HepG2 (cell line): ENCODE measurements around the gene SYNJ2. TPM values are rescaled to one million over a fixed set of nuclear protein-coding genes. Genes with fewer than 3 reads are reported as not detected.

Experiments
- ELF3 ChIP-seq: IDR thresholded peaks from 2 replicates; pipeline ENCODE4 v1.6.1; 2016; ENCODE audit warnings: missing genetic modification reagents, missing compliant biosample characterization
- KMT2B ChIP-seq: IDR thresholded peaks from 2 replicates; pipeline ENCODE4 v1.6.1; 2016; ENCODE audit warnings: missing genetic modification reagents, missing compliant biosample characterization
- NR2F1 ChIP-seq, 2 experiments: fragments of 450-650 bp in 1 of 2; formaldehyde crosslinking in 1 of 2; IDR thresholded peaks; 2 replicates each; pipeline versions ENCODE4 v1.5.0 to v1.6.1; 2016 to 2020; ENCODE audit warnings: mild to moderate bottlenecking in 1 of 2, missing compliant biosample characterization in 1 of 2, missing genetic modification reagents in 1 of 2, moderate library complexity in 1 of 2
- PHF20 ChIP-seq: sonication (generic); formaldehyde crosslinking; IDR thresholded peaks from 2 replicates; pipeline ENCODE4 v1.5.0; 2020; ENCODE audit warnings: mild to moderate bottlenecking, missing genetic modification reagents
- PHF21A ChIP-seq: sonication (generic); formaldehyde crosslinking; IDR thresholded peaks from 2 replicates; pipeline ENCODE4 v1.5.0; 2020; ENCODE audit warnings: mild to moderate bottlenecking, missing genetic modification reagents
- RBFOX2 ChIP-seq: fragments of 200-400 bp; formaldehyde crosslinking; IDR thresholded peaks from 2 replicates; pipeline ENCODE4 v1.6.1; 2017; ENCODE audit warnings: low read depth, mild to moderate bottlenecking, low read length
- SP4 ChIP-seq: sonication (generic); formaldehyde crosslinking; IDR thresholded peaks from 2 replicates; pipeline ENCODE4 v1.8.1; 2023; ENCODE audit warnings: mild to moderate bottlenecking, missing genetic modification reagents
- SSRP1 ChIP-seq: IDR thresholded peaks from 2 replicates; pipeline ENCODE4 v1.6.1; 2016; ENCODE audit warnings: control low read depth
- ZBTB7B ChIP-seq: sonication (generic); formaldehyde crosslinking; IDR thresholded peaks from 2 replicates; pipeline ENCODE4 v1.4.0; 2020; ENCODE audit warnings: missing genetic modification reagents
- ZNF451 ChIP-seq: sonication (generic); formaldehyde crosslinking; IDR thresholded peaks from 2 replicates; pipeline ENCODE4 v1.5.0; 2020; ENCODE audit warnings: mild to moderate bottlenecking, missing genetic modification reagents
- ZNF598 ChIP-seq: sonication (generic); formaldehyde crosslinking; IDR thresholded peaks from 2 replicates; pipeline ENCODE4 v1.5.1; 2020; ENCODE audit warnings: mild to moderate bottlenecking, missing genetic modification reagents, borderline replicate concordance
- ZNF660 ChIP-seq: sonication (generic); formaldehyde crosslinking; IDR thresholded peaks from 2 replicates; pipeline ENCODE4 v1.5.1; 2020; ENCODE audit warnings: mild to moderate bottlenecking, low read depth, missing genetic modification reagents, borderline replicate concordance
- ZNF703 ChIP-seq: sonication (generic); formaldehyde crosslinking; IDR thresholded peaks from 2 replicates; pipeline ENCODE4 v1.5.1; 2020; ENCODE audit warnings: missing genetic modification reagents, mild to moderate bottlenecking, moderate library complexity, borderline replicate concordance
- polyA plus RNA-seq, 8 experiments: library from polyadenylated mRNA; depleted of rRNA in 3 of 8; stranded (reverse) in 7 of 8; unstranded in 1 of 8; fragments of >200 nt; fragmentation: Illumina TruSeq in 4 of 8; extraction: Trizol in 4 of 8; gene quantifications; 2 replicates each; pipeline versions ENCODE4 v1.2.1 to v1.2.3, GENCODE V29; 2011 to 2016; ENCODE audit warnings: low read depth in 4 of 8, missing spikeins in 1 of 8, mixed read lengths in 1 of 8; ENCODE audit not compliant: insufficient read depth in 1 of 8
- total RNA-seq, 5 experiments: library from RNA; depleted of rRNA; stranded (reverse); fragments of >200 nt; fragmentation: Illumina TruSeq; extraction: Trizol; gene quantifications; 2 replicates each; pipeline ENCODE4 v1.2.3, GENCODE V29; 2016; ENCODE audit warnings: low read depth in 1 of 5
- TF ChIP-seq, protein P1 (sequence below): sonication (generic); formaldehyde crosslinking; IDR thresholded peaks from 2 replicates; pipeline ENCODE4 v1.4.0; 2020; ENCODE audit warnings: missing genetic modification reagents, borderline replicate concordance
- TF ChIP-seq, protein P2 (sequence below): sonication (generic); formaldehyde crosslinking; conservative IDR thresholded peaks from 2 replicates; pipeline ENCODE4 v1.8.1; 2023; ENCODE audit warnings: missing genetic modification reagents
- TF ChIP-seq, protein P3 (sequence below): sonication (generic); formaldehyde crosslinking; IDR thresholded peaks from 2 replicates; pipeline ENCODE4 v1.5.1; 2020; ENCODE audit warnings: mild to moderate bottlenecking, moderate library complexity, missing genetic modification reagents
- TF ChIP-seq, protein P4 (sequence below): sonication (generic); formaldehyde crosslinking; IDR thresholded peaks from 2 replicates; pipeline ENCODE4 v1.4.0; 2020; ENCODE audit warnings: missing genetic modification reagents
- TF ChIP-seq, protein P5 (sequence below): sonication (generic); formaldehyde crosslinking; IDR thresholded peaks from 2 replicates; pipeline ENCODE4 v1.8.1; 2023; ENCODE audit warnings: missing genetic modification reagents, inconsistent platforms, borderline replicate concordance

Gene SYNJ2
- total and polyA plus RNA-seq, 2 of the 13 experiments (the other 11 are each of a cell fraction or from before 2014, with no cell fraction given) = 39.1 to 57.6 TPM

DNA sequence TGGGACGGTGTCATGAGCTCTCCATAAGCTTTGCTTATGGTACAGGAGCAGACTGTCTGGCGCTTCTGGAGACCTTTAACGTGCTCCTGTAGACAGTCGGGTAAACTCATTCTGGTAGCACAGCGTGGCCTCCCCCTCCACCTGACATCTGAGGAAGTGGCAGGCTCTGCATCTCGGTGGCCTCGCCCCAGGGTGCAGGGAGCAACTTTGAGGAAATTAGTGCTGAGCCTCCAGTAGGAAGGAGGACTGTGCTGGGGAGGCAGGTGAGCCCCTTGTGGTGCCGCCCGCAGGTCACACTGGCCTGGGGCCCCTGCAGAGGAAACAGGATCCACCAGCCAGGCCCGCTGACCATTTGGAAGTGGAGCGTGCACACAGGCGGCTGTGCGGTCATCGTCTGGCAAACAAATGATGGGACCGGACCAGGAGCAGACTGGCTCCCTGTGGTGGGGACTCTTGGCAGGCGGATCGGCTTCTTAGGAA is 57.9 kb downstream of the SYNJ2 start (continued):
- TF ChIP-seq, protein P1, sequence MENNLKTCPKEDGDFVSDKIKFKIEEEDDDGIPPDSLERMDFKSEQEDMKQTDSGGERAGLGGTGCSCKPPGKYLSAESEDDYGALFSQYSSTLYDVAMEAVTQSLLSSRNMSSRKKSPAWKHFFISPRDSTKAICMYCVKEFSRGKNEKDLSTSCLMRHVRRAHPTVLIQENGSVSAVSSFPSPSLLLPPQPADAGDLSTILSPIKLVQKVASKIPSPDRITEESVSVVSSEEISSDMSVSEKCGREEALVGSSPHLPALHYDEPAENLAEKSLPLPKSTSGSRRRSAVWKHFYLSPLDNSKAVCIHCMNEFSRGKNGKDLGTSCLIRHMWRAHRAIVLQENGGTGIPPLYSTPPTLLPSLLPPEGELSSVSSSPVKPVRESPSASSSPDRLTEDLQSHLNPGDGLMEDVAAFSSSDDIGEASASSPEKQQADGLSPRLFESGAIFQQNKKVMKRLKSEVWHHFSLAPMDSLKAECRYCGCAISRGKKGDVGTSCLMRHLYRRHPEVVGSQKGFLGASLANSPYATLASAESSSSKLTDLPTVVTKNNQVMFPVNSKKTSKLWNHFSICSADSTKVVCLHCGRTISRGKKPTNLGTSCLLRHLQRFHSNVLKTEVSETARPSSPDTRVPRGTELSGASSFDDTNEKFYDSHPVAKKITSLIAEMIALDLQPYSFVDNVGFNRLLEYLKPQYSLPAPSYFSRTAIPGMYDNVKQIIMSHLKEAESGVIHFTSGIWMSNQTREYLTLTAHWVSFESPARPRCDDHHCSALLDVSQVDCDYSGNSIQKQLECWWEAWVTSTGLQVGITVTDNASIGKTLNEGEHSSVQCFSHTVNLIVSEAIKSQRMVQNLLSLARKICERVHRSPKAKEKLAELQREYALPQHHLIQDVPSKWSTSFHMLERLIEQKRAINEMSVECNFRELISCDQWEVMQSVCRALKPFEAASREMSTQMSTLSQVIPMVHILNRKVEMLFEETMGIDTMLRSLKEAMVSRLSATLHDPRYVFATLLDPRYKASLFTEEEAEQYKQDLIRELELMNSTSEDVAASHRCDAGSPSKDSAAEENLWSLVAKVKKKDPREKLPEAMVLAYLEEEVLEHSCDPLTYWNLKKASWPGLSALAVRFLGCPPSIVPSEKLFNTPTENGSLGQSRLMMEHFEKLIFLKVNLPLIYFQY = no peak
- 0 out of 2 replicates have a peak, but pooled peaks have one; percentile 20 for TF ChIP-seq KMT2B (CRISPR knock-in tag)
- no peak for TF ChIP-seq ZBTB7B
- no peak for TF ChIP-seq SSRP1
- TF ChIP-seq ELF3 (CRISPR knock-in tag) = peak; percentile 49; the same call in 1 of the 2 replicates
- no peak for TF ChIP-seq PHF20 (CRISPR knock-in tag)
- TF ChIP-seq, protein P2, sequence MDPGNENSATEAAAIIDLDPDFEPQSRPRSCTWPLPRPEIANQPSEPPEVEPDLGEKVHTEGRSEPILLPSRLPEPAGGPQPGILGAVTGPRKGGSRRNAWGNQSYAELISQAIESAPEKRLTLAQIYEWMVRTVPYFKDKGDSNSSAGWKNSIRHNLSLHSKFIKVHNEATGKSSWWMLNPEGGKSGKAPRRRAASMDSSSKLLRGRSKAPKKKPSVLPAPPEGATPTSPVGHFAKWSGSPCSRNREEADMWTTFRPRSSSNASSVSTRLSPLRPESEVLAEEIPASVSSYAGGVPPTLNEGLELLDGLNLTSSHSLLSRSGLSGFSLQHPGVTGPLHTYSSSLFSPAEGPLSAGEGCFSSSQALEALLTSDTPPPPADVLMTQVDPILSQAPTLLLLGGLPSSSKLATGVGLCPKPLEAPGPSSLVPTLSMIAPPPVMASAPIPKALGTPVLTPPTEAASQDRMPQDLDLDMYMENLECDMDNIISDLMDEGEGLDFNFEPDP (CRISPR knock-in tag) = no peak
- TF ChIP-seq ZNF598 (CRISPR knock-in tag) = no peak; the same call in 1 of the 2 replicates
- TF ChIP-seq RBFOX2 = 0 out of 2 replicates have a peak, but pooled peaks have one; percentile 34
- TF ChIP-seq, protein P3, sequence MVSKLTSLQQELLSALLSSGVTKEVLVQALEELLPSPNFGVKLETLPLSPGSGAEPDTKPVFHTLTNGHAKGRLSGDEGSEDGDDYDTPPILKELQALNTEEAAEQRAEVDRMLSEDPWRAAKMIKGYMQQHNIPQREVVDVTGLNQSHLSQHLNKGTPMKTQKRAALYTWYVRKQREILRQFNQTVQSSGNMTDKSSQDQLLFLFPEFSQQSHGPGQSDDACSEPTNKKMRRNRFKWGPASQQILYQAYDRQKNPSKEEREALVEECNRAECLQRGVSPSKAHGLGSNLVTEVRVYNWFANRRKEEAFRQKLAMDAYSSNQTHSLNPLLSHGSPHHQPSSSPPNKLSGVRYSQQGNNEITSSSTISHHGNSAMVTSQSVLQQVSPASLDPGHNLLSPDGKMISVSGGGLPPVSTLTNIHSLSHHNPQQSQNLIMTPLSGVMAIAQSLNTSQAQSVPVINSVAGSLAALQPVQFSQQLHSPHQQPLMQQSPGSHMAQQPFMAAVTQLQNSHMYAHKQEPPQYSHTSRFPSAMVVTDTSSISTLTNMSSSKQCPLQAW (CRISPR knock-in tag) = 0 out of 2 replicates have a peak, but pooled peaks have one; percentile 18
- TF ChIP-seq, protein P4, sequence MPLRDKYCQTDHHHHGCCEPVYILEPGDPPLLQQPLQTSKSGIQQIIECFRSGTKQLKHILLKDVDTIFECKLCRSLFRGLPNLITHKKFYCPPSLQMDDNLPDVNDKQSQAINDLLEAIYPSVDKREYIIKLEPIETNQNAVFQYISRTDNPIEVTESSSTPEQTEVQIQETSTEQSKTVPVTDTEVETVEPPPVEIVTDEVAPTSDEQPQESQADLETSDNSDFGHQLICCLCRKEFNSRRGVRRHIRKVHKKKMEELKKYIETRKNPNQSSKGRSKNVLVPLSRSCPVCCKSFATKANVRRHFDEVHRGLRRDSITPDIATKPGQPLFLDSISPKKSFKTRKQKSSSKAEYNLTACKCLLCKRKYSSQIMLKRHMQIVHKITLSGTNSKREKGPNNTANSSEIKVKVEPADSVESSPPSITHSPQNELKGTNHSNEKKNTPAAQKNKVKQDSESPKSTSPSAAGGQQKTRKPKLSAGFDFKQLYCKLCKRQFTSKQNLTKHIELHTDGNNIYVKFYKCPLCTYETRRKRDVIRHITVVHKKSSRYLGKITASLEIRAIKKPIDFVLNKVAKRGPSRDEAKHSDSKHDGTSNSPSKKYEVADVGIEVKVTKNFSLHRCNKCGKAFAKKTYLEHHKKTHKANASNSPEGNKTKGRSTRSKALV (CRISPR knock-in tag) = no peak
- TF ChIP-seq SP4 (CRISPR knock-in tag) = no peak
- TF ChIP-seq PHF21A (CRISPR knock-in tag) = no peak
- TF ChIP-seq ZNF451 = peak; percentile 53; the same call in 1 of the 2 replicates
- no peak for TF ChIP-seq NR2F1 (CRISPR knock-in tag; IDR thresholded peaks at IDR 0.05)
- TF ChIP-seq ZNF660 (CRISPR knock-in tag) = no peak
- TF ChIP-seq, protein P5, sequence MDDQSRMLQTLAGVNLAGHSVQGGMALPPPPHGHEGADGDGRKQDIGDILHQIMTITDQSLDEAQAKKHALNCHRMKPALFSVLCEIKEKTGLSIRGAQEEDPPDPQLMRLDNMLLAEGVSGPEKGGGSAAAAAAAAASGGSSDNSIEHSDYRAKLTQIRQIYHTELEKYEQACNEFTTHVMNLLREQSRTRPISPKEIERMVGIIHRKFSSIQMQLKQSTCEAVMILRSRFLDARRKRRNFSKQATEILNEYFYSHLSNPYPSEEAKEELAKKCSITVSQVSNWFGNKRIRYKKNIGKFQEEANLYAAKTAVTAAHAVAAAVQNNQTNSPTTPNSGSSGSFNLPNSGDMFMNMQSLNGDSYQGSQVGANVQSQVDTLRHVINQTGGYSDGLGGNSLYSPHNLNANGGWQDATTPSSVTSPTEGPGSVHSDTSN (CRISPR knock-in tag) = no peak
- no peak for TF ChIP-seq ZNF703 (CRISPR knock-in tag)
